Omental fat pad (tissue), 4 donors: Measurements from ENCODE around the gene CYP19A1. TPM values are rescaled to one million over a fixed set of nuclear protein-coding genes. Genes with fewer than 3 reads are reported as not detected.

Experiments
- ATAC-seq: fragments of 150-250 bp; one replicate; pipeline ENCODE4 v1.9.1; 2016; ENCODE audit warnings: mild to moderate bottlenecking, moderate library complexity; ENCODE audit not compliant: low FRiP score
- DNase-seq: peaks from one replicate; pipeline ENCODE4 v3.0.0-alpha.2; 2019; ENCODE audit warnings: low spot score
- total RNA-seq, 4 donors: library from RNA; depleted of rRNA; stranded (reverse); fragments of >200 nt; gene quantifications; one replicate each; pipeline ENCODE4 v1.1.0, GENCODE V29; 2016
- TF ChIP-seq, protein P1 (sequence below), 3 donors: fragments of 450-650 bp; IDR thresholded peaks; one replicate each; pipeline ENCODE4 v1.5.1; 2016 to 2017; ENCODE audit warnings: antibody characterized with exemption in 3 of 3, mild to moderate bottlenecking in 3 of 3, moderate library complexity in 2 of 3

The CYP19A1 gene
- total RNA-seq, 4 donors from 2014 or later = 1.5 to 16.2 (median 6.8) TPM; not detected in 1

DNA sequence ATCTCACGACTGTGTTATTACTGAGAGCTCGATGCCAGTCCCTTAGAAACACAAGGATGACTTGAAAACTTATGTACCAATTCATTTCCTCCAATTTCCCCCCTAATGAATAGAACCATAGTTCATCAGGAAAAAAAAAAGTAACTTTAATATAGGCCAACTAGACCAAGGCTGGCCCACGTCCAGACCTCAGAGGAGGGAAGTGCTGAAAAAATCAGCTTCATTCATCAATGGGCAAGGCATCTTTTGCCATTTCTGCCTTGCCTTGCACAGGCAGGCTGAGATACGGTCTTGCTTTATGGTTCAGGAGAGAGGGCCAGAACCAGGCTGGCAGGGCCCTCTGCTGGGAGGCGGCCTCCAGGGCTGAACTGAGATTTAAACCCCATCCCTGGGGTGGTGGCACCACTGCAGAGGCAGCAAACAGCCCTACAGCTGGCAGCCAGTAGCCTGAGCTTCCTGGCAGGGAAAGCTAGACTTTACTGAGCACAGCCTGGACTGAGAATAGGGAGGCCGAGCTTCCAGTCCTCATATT is 139.6 kb downstream of the CYP19A1 start:
- DNase-seq (no peak), ATAC-seq (no peak)
- TF ChIP-seq, protein P1, sequence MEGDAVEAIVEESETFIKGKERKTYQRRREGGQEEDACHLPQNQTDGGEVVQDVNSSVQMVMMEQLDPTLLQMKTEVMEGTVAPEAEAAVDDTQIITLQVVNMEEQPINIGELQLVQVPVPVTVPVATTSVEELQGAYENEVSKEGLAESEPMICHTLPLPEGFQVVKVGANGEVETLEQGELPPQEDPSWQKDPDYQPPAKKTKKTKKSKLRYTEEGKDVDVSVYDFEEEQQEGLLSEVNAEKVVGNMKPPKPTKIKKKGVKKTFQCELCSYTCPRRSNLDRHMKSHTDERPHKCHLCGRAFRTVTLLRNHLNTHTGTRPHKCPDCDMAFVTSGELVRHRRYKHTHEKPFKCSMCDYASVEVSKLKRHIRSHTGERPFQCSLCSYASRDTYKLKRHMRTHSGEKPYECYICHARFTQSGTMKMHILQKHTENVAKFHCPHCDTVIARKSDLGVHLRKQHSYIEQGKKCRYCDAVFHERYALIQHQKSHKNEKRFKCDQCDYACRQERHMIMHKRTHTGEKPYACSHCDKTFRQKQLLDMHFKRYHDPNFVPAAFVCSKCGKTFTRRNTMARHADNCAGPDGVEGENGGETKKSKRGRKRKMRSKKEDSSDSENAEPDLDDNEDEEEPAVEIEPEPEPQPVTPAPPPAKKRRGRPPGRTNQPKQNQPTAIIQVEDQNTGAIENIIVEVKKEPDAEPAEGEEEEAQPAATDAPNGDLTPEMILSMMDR (IDR thresholded peaks at IDR 0.05) = no peak

DNA sequence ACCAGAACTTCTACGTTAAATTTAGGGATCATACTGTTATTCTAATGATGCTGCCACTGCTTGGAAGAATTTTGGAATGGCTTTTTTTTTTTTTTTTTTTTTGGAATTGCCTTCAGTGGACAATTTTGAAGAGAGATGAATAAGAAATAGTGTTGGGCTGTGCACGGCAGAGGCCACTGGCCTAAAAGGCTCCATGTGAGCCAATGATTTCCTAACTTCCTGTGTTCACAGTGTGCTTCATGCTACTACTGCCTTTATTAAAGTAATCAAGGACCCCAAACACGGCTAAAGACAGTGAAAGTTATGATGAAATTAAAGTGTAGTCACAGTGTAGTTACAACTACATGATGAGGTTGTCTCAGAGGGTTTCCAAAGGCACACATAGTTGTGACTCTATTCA is 142.9 kb downstream of the CYP19A1 start:
- no peak for DNase-seq
- TF ChIP-seq, protein P1 (IDR thresholded peaks at IDR 0.05) = no peak
- ATAC-seq = peak; percentile 52

- no peak for ATAC-seq
- no peak for DNase-seq
- TF ChIP-seq, protein P1 (IDR thresholded peaks at IDR 0.05) = no peak
Observed at GRCh38 chr15:51193979-51194378, 144.4 kb downstream of the CYP19A1 start.

DNA sequence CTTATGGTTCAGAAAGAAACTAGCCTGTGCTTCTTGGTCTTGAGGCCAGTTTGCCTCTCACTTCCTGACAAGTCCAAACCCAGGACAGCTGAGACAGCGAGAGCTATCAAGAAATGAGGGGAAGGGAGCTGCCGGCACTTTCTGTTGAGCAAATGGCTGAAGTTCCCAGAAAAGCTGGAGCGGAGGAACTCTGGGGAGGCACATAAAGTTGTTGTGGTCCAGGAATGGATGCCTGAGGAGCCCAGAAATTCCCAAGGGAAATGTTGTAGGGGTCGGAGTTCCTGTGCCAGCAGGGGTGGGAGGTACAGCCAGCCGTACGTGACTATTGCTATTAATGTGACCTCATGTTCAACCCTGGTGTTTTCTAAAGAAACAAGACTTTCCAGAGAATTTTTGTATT is 144.9 kb downstream of the CYP19A1 start:
- no peak for DNase-seq
- TF ChIP-seq, protein P1 (IDR thresholded peaks at IDR 0.05) = no peak
- no peak for ATAC-seq

GRCh38 chr15:51192521-51193280 is 145.7 kb downstream of the CYP19A1 start:
- TF ChIP-seq, protein P1 (IDR thresholded peaks at IDR 0.05) = peak in 2 of 3 donors; percentile 66 to 85
- DNase-seq = peak; percentile 96
- peak; percentile 83 for ATAC-seq

GRCh38 chr15:51191766-51192165 is 146.6 kb downstream of the CYP19A1 start:
- DNase-seq (no peak), ATAC-seq (no peak)

More at GRCh38 chr15:51191766-51192165, 146.6 kb downstream of the CYP19A1 start:
- TF ChIP-seq, protein P1 (IDR thresholded peaks at IDR 0.05) = no peak
